Astrocyte (in vitro differentiated cells and primary cell): ENCODE measurements around the gene ZNF317. TPM values are rescaled to one million over a fixed set of nuclear protein-coding genes. Genes with fewer than 3 reads are reported as not detected.

Experiments used
- DNase-seq: peaks from one replicate; pipeline ENCODE4 v3.0.0-alpha.2; 2010; ENCODE audit warnings: low read depth
- FAIRE-seq: peaks from 2 replicates; lab custom pipeline; 2011; peaks lifted over from hg19 to GRCh38; lab: Jason Lieb, UNC
- H2AFZ ChIP-seq: 2 replicates; pipeline ENCODE4 v1.6.0; 2012; ENCODE audit warnings: low read depth, low read length, inconsistent platforms
- H3K27ac ChIP-seq: 2 replicates; pipeline ENCODE4 v1.5.1; 2011; ENCODE audit warnings: low read depth, low read length, inconsistent platforms
- H3K27me3 ChIP-seq: 2 replicates; pipeline ENCODE4 v1.6.0; 2011; ENCODE audit warnings: low read length, inconsistent platforms; ENCODE audit not compliant: insufficient read depth
- H3K36me3 ChIP-seq: 2 replicates; pipeline ENCODE4 v1.5.1; 2011; ENCODE audit warnings: low read length, inconsistent platforms; ENCODE audit not compliant: insufficient read depth
- H3K4me1 ChIP-seq: 2 replicates; pipeline ENCODE4 v1.5.1; 2011; ENCODE audit warnings: low read length, inconsistent platforms; ENCODE audit not compliant: insufficient read depth
- H3K4me2 ChIP-seq: 2 replicates; pipeline ENCODE4 v1.6.0; 2012; ENCODE audit warnings: low read length, inconsistent platforms
- H3K4me3 ChIP-seq: 2 replicates; pipeline ENCODE4 v1.5.1; 2011; ENCODE audit warnings: low read depth, mild to moderate bottlenecking, low read length, inconsistent platforms; ENCODE audit not compliant: insufficient read depth
- H3K79me2 ChIP-seq: 2 replicates; pipeline ENCODE4 v1.6.0; 2012; ENCODE audit warnings: mild to moderate bottlenecking, low read length, inconsistent platforms; ENCODE audit not compliant: insufficient read depth
- H3K9ac ChIP-seq: 2 replicates; pipeline ENCODE4 v1.6.0; 2012; ENCODE audit warnings: mild to moderate bottlenecking, low read length, inconsistent platforms
- H3K9me3 ChIP-seq: 2 replicates; pipeline ENCODE4 v1.5.1; 2012; ENCODE audit warnings: low read depth, mild to moderate bottlenecking, low read length, inconsistent platforms; ENCODE audit not compliant: insufficient read depth
- H4K20me1 ChIP-seq: 2 replicates; pipeline ENCODE4 v1.6.0; 2012; ENCODE audit warnings: low read length, inconsistent platforms; ENCODE audit not compliant: insufficient read depth
- H3K27ac Mint-ChIP-seq: one replicate; pipeline ENCODE4 v1.8.0; 2021; ENCODE audit warnings: mild to moderate bottlenecking, mixed read lengths; ENCODE audit not compliant: unreplicated experiment
- H3K27me3 Mint-ChIP-seq: one replicate; pipeline ENCODE4 v1.8.0; 2021; ENCODE audit warnings: low read depth, mixed read lengths; ENCODE audit not compliant: unreplicated experiment
- H3K36me3 Mint-ChIP-seq: one replicate; pipeline ENCODE4 v1.8.0; 2021; ENCODE audit warnings: low read depth, mixed read lengths; ENCODE audit not compliant: unreplicated experiment
- H3K4me1 Mint-ChIP-seq: one replicate; pipeline ENCODE4 v1.8.0; 2021; ENCODE audit warnings: low read depth, mixed read lengths; ENCODE audit not compliant: unreplicated experiment
- H3K4me3 Mint-ChIP-seq: one replicate; pipeline ENCODE4 v1.8.0; 2021; ENCODE audit warnings: mild to moderate bottlenecking, moderate library complexity, mixed read lengths; ENCODE audit not compliant: unreplicated experiment
- H3K9me3 Mint-ChIP-seq: one replicate; pipeline ENCODE4 v1.8.0; 2021; ENCODE audit warnings: mild to moderate bottlenecking, mixed read lengths; ENCODE audit not compliant: unreplicated experiment
- CTCF ChIP-seq: IDR thresholded peaks from 2 replicates; pipeline ENCODE4 v1.5.1; 2011; ENCODE audit warnings: low read depth, mild to moderate bottlenecking, inconsistent platforms, low read length, moderate library complexity; ENCODE audit not compliant: insufficient read depth
- EZH2 ChIP-seq: IDR thresholded peaks from 2 replicates; pipeline ENCODE4 v1.6.1; 2012; ENCODE audit warnings: mild to moderate bottlenecking, low read length, inconsistent platforms; ENCODE audit not compliant: insufficient read depth
- total RNA-seq: library from RNA; stranded (reverse); gene quantifications from 2 replicates; pipeline ENCODE4 v1.2.1, GENCODE V29; 2021

ZNF317 gene
- total RNA-seq, 1 donor from 2014 or later = 32.9 TPM

GRCh38 chr19:9175326-9175725 is 35.1 kb downstream of the ZNF317 start:
- no peak overlapping the region for H3K27ac Mint-ChIP-seq
- H3K9me3 Mint-ChIP-seq = peaks cover 4% of the 10 kb centered on the region
- no peaks in the 10 kb centered on the region for H3K27me3 Mint-ChIP-seq
- Histone ChIP-seq H2AFZ (no peak overlapping the region), H3K36me3 (no peaks in the 10 kb centered on the region), H3K9ac (no peak overlapping the region), H3K9me3 (no peaks in the 10 kb centered on the region), H3K4me2 (no peak overlapping the region), H3K4me3 (no peak overlapping the region), H3K27ac (no peak overlapping the region), H4K20me1 (no peaks in the 10 kb centered on the region), H3K4me1 (no peaks in the 10 kb centered on the region), H3K27me3 (no peaks in the 10 kb centered on the region), H3K79me2 (no peaks in the 10 kb centered on the region)
- H3K4me3 Mint-ChIP-seq = no peak overlapping the region
- DNase-seq (no peak), FAIRE-seq (no peak)
- no peak for TF ChIP-seq CTCF
- TF ChIP-seq EZH2 = no peak
- H3K4me1 Mint-ChIP-seq = no peaks in the 10 kb centered on the region
- no peaks in the 10 kb centered on the region for H3K36me3 Mint-ChIP-seq

DNA sequence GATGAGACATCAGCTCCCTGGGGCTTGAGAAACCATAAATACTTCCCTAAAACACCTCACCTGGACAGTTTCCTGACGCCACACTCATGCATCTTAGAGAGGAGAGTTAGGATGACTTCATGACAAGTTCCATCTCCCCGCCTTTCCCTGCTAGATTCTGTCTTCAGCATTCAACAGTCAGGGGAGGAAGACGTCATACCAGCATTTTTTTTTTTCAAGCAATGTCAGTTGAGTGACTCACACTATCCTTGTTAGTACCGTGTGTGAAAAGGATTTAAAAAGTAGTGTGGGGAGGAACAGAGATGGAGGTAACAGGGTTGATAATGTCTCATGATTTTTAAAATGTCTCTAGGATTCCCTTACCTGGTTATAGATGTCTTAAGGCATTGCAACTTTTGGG is 38.7 kb downstream of the ZNF317 start, which contains the start of gene OR7D2:
Gene OR7D2 (plus strand): TSS at position 79 of the 400 bp plus-strand sequence. CDS start 6,803 bp downstream, outside the sequence.
- H3K27me3 Mint-ChIP-seq = no peaks in the 10 kb centered on the region
- Histone ChIP-seq H3K27ac (no peak within 1 kb of the TSS), H3K36me3 (no peaks in the 10 kb centered on the region), H2AFZ (no peak within 1 kb of the TSS), H3K4me1 (no peaks in the 10 kb centered on the region), H3K27me3 (no peaks in the 10 kb centered on the region), H3K9me3 (no peaks in the 10 kb centered on the region), H3K79me2 (no peaks in the 10 kb centered on the region), H3K4me3 (no peak within 1 kb of the TSS), H3K4me2 (no peak within 1 kb of the TSS), H3K9ac (no peak within 1 kb of the TSS), H4K20me1 (no peaks in the 10 kb centered on the region)
- FAIRE-seq = no peak
- no peak within 1 kb of the TSS for H3K4me3 Mint-ChIP-seq
- no peak for TF ChIP-seq CTCF
- TF ChIP-seq EZH2 = no peak
- DNase-seq = no peak
- H3K9me3 Mint-ChIP-seq = peaks cover 4% of the 10 kb centered on the region
- no peaks in the 10 kb centered on the region for H3K36me3 Mint-ChIP-seq
- no peak within 1 kb of the TSS for H3K27ac Mint-ChIP-seq
- H3K4me1 Mint-ChIP-seq = no peaks in the 10 kb centered on the region

- no peak overlapping the region for H3K4me2 ChIP-seq
- Mint-ChIP-seq H3K27ac (no peak overlapping the region), H3K4me3 (no peak overlapping the region), H3K36me3 (peaks cover 2% of the 10 kb centered on the region), H3K9me3 (peaks cover 8% of the 10 kb centered on the region), H3K27me3 (no peaks in the 10 kb centered on the region), H3K4me1 (no peaks in the 10 kb centered on the region)
- no peaks in the 10 kb centered on the region for H4K20me1 ChIP-seq
- no peak overlapping the region for H3K4me3 ChIP-seq
- TF ChIP-seq CTCF = no peak
- no peak for TF ChIP-seq EZH2
- H3K4me1 ChIP-seq = no peaks in the 10 kb centered on the region
- H3K9me3 ChIP-seq = no peaks in the 10 kb centered on the region
- H3K27me3 ChIP-seq = no peaks in the 10 kb centered on the region
- no peak overlapping the region for H3K27ac ChIP-seq
- H3K9ac ChIP-seq = no peak overlapping the region
- DNase-seq (no peak), FAIRE-seq (no peak)
- no peaks in the 10 kb centered on the region for H3K36me3 ChIP-seq
- no peaks in the 10 kb centered on the region for H3K79me2 ChIP-seq
- no peak overlapping the region for H2AFZ ChIP-seq
Observed at GRCh38 chr19:9183000-9183399, 42.8 kb downstream of the ZNF317 start.
